ENCODE results near the gene ATP5F1D. TPM values are rescaled to one million over a fixed set of nuclear protein-coding genes. Genes with fewer than 3 reads are reported as not detected.
A peak's percentile ranks its signal among the peaks of the same experiment; 100 is the strongest.

ATP5F1D gene
- total and polyA plus RNA-seq, 2 experiments from 2014 or later = 139 to 396 TPM

- Mint-ChIP-seq H3K9me3 (no peaks in the 10 kb centered on the region; the same call in 2 of the 3 replicates), H3K27me3 (ENCODE audit: insufficient read depth, low read depth, poor library complexity) (peaks cover 43% of the 10 kb centered on the region), H3K27ac (peak overlapping the region; percentile 97), H3K36me3 (ENCODE audit: low read depth) (peaks cover 58% of the 10 kb centered on the region), H3K4me3 (peak overlapping the region; percentile 75), H3K4me1 (peaks cover 48% of the 10 kb centered on the region)
- TF ChIP-seq EZH2 (IDR thresholded peaks at IDR 0.05; ENCODE audit: low read depth, unreplicated experiment) (no peak), EZH2phosphoT487 (IDR thresholded peaks at IDR 0.05; ENCODE audit: unreplicated experiment) (no peak), ZNF331 (CRISPR knock-in tag; IDR thresholded peaks at IDR 0.05; ENCODE audit: low read depth) (no peak), ZNF114 (CRISPR knock-in tag; IDR thresholded peaks at IDR 0.05) (no peak), STAT1 (IDR thresholded peaks at IDR 0.05; ENCODE audit: unreplicated experiment) (no peak), POLR2AphosphoS5 (IDR thresholded peaks at IDR 0.05; ENCODE audit: low read depth) (no peak), NANOG (IDR thresholded peaks at IDR 0.05; ENCODE audit: borderline replicate concordance) (no peak), CREB1 (CRISPR knock-in tag; IDR thresholded peaks at IDR 0.05; ENCODE audit: low read depth) (no peak), JUNB (IDR thresholded peaks at IDR 0.05; ENCODE audit: unreplicated experiment) (no peak), CTCF (conservative IDR thresholded peaks at IDR 0.05; ENCODE audit: low read depth in 2 of 2) (no peak), REST (IDR thresholded peaks at IDR 0.05; ENCODE audit: unreplicated experiment) (no peak)
- TF ChIP-seq, protein P1, sequence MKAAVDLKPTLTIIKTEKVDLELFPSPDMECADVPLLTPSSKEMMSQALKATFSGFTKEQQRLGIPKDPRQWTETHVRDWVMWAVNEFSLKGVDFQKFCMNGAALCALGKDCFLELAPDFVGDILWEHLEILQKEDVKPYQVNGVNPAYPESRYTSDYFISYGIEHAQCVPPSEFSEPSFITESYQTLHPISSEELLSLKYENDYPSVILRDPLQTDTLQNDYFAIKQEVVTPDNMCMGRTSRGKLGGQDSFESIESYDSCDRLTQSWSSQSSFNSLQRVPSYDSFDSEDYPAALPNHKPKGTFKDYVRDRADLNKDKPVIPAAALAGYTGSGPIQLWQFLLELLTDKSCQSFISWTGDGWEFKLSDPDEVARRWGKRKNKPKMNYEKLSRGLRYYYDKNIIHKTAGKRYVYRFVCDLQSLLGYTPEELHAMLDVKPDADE (IDR thresholded peaks at IDR 0.05) = no peak
- TF ChIP-seq, protein P2, sequence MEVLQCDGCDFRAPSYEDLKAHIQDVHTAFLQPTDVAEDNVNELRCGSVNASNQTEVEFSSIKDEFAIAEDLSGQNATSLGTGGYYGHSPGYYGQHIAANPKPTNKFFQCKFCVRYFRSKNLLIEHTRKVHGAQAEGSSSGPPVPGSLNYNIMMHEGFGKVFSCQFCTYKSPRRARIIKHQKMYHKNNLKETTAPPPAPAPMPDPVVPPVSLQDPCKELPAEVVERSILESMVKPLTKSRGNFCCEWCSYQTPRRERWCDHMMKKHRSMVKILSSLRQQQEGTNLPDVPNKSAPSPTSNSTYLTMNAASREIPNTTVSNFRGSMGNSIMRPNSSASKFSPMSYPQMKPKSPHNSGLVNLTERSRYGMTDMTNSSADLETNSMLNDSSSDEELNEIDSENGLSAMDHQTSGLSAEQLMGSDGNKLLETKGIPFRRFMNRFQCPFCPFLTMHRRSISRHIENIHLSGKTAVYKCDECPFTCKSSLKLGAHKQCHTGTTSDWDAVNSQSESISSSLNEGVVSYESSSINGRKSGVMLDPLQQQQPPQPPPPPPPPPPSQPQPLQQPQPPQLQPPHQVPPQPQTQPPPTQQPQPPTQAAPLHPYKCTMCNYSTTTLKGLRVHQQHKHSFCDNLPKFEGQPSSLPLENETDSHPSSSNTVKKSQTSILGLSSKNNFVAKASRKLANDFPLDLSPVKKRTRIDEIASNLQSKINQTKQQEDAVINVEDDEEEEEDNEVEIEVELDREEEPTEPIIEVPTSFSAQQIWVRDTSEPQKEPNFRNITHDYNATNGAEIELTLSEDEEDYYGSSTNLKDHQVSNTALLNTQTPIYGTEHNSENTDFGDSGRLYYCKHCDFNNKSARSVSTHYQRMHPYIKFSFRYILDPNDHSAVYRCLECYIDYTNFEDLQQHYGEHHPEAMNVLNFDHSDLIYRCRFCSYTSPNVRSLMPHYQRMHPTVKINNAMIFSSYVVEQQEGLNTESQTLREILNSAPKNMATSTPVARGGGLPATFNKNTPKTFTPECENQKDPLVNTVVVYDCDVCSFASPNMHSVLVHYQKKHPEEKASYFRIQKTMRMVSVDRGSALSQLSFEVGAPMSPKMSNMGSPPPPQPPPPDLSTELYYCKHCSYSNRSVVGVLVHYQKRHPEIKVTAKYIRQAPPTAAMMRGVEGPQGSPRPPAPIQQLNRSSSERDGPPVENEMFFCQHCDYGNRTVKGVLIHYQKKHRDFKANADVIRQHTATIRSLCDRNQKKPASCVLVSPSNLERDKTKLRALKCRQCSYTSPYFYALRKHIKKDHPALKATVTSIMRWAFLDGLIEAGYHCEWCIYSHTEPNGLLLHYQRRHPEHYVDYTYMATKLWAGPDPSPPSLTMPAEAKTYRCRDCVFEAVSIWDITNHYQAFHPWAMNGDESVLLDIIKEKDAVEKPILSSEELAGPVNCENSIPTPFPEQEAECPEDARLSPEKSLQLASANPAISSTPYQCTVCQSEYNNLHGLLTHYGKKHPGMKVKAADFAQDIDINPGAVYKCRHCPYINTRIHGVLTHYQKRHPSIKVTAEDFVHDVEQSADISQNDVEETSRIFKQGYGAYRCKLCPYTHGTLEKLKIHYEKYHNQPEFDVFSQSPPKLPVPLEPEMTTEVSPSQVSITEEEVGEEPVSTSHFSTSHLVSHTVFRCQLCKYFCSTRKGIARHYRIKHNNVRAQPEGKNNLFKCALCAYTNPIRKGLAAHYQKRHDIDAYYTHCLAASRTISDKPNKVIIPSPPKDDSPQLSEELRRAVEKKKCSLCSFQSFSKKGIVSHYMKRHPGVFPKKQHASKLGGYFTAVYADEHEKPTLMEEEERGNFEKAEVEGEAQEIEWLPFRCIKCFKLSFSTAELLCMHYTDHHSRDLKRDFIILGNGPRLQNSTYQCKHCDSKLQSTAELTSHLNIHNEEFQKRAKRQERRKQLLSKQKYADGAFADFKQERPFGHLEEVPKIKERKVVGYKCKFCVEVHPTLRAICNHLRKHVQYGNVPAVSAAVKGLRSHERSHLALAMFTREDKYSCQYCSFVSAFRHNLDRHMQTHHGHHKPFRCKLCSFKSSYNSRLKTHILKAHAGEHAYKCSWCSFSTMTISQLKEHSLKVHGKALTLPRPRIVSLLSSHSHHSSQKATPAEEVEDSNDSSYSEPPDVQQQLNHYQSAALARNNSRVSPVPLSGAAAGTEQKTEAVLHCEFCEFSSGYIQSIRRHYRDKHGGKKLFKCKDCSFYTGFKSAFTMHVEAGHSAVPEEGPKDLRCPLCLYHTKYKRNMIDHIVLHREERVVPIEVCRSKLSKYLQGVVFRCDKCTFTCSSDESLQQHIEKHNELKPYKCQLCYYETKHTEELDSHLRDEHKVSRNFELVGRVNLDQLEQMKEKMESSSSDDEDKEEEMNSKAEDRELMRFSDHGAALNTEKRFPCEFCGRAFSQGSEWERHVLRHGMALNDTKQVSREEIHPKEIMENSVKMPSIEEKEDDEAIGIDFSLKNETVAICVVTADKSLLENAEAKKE (CRISPR knock-in tag; IDR thresholded peaks at IDR 0.05) = no peak
- no peak overlapping the region for H2AFZ ChIP-seq
- peak overlapping the region; percentile 88 for H3K4me3 ChIP-seq
- peaks cover 31% of the 10 kb centered on the region for H3K4me1 ChIP-seq (ENCODE audit: insufficient read depth)
- peak overlapping the region; percentile 91 for H3K27ac ChIP-seq (ENCODE audit: low read depth)
- DNase-seq (ENCODE audit: low spot score) = peak; percentile 65
- peaks cover 64% of the 10 kb centered on the region for H3F3A ChIP-seq (replicated peaks; ENCODE audit: low read depth)
- H3K9me2 ChIP-seq (ENCODE audit: insufficient read depth) = no peaks in the 10 kb centered on the region
- H3K4me2 ChIP-seq = peak overlapping the region; percentile 97
- ATAC-seq = peak; percentile 13
- peaks cover 47% of the 10 kb centered on the region for H3K79me2 ChIP-seq (replicated peaks; ENCODE audit: insufficient read depth)
- H3K36me3 ChIP-seq (ENCODE audit: insufficient read depth) = peaks cover 31% of the 10 kb centered on the region
- H4K20me1 ChIP-seq (replicated peaks; ENCODE audit: insufficient read depth) = peaks cover 34% of the 10 kb centered on the region
- H3K27me3 ChIP-seq (ENCODE audit: insufficient read depth) = no peaks in the 10 kb centered on the region
Measured at GRCh38 chr19:1274852-1275259, 33.3 kb downstream of the ATP5F1D start.

Measured in GM23338 (cell line).